Stimulated activated effector memory CD8-positive, alpha-beta T cell treated with anti-CD3 and anti-CD28 coated beads, Interleukin-12 subunit alpha, Interleukin-12 subunit beta, amount 100 ng/mL, for 72 hours (primary cell): ENCODE data around the gene MX1.

Source experiments
- ATAC-seq: fragments of 150-1000 bp; cut with Tn5 transposase; 2 replicates; pipeline ENCODE4 v1.10.0; 2021
- DNase-seq, 2 donors: peaks; one replicate each; pipeline ENCODE4 v3.0.0; 2021 to 2022; ENCODE audit warnings: low spot score in 2 of 2
- H3K27ac Mint-ChIP-seq: one replicate; pipeline ENCODE4 v1.8.0; 2022; ENCODE audit warnings: mild to moderate bottlenecking, mixed read lengths
- H3K36me3 Mint-ChIP-seq: one replicate; pipeline ENCODE4 v1.8.0; 2022; ENCODE audit warnings: mild to moderate bottlenecking, mixed read lengths
- H3K4me1 Mint-ChIP-seq: one replicate; pipeline ENCODE4 v1.8.0; 2022; ENCODE audit warnings: mixed read lengths
- H3K4me3 Mint-ChIP-seq: one replicate; pipeline ENCODE4 v1.8.0; 2022; ENCODE audit warnings: mild to moderate bottlenecking, mixed read lengths
- H3K9me3 Mint-ChIP-seq: one replicate; pipeline ENCODE4 v1.8.0; 2022; ENCODE audit warnings: mixed read lengths

The MX1 gene

GRCh38 chr21:41458121-41458520 lies 32.1 kb downstream of the MX1 start:
- Mint-ChIP-seq H3K36me3 (peaks cover 6% of the 10 kb centered on the region), H3K9me3 (no peaks in the 10 kb centered on the region), H3K27ac (peak overlapping the region; percentile 5)

GRCh38 chr21:41458559-41458958 lies 32.5 kb downstream of the MX1 start:
- no peak for DNase-seq
- ATAC-seq, result no peak
- peak overlapping the region; percentile 5 for H3K27ac Mint-ChIP-seq
- no peaks in the 10 kb centered on the region for H3K9me3 Mint-ChIP-seq
- H3K36me3 Mint-ChIP-seq, result peaks cover 6% of the 10 kb centered on the region
- no peak overlapping the region for H3K4me3 Mint-ChIP-seq
- H3K4me1 Mint-ChIP-seq, result peaks cover 10% of the 10 kb centered on the region

More at GRCh38 chr21:41458121-41458520, 32.1 kb downstream of the MX1 start:
- ATAC-seq (no peak), DNase-seq (no peak)
- Mint-ChIP-seq H3K4me1 (peaks cover 10% of the 10 kb centered on the region), H3K4me3 (no peak overlapping the region)

- peak overlapping the region; percentile 8 for H3K27ac Mint-ChIP-seq
- H3K36me3 Mint-ChIP-seq, result peaks cover 6% of the 10 kb centered on the region
- H3K9me3 Mint-ChIP-seq, result no peaks in the 10 kb centered on the region
- ATAC-seq (no peak), DNase-seq (no peak)
- no peak overlapping the region for H3K4me3 Mint-ChIP-seq
- peaks cover 10% of the 10 kb centered on the region for H3K4me1 Mint-ChIP-seq
Observed at GRCh38 chr21:41459884-41460534, 34.0 kb downstream of the MX1 start.

GRCh38 chr21:41460578-41461527 lies 34.8 kb downstream of the MX1 start:
- no peak overlapping the region for H3K4me3 Mint-ChIP-seq
- peaks cover 6% of the 10 kb centered on the region for H3K36me3 Mint-ChIP-seq
- H3K9me3 Mint-ChIP-seq, result no peaks in the 10 kb centered on the region
- peak; percentile 11 to 58 for DNase-seq
- peak overlapping the region; percentile 15 for H3K27ac Mint-ChIP-seq
- H3K4me1 Mint-ChIP-seq, result peaks cover 10% of the 10 kb centered on the region
- ATAC-seq, result peak; percentile 74

GRCh38 chr21:41465176-41465781 lies 39.2 kb downstream of the MX1 start:
- DNase-seq, result no peak
- peaks cover 13% of the 10 kb centered on the region for H3K4me1 Mint-ChIP-seq
- no peak overlapping the region for H3K4me3 Mint-ChIP-seq
- no peaks in the 10 kb centered on the region for H3K36me3 Mint-ChIP-seq
- H3K9me3 Mint-ChIP-seq, result no peaks in the 10 kb centered on the region
- no peak for ATAC-seq
- no peak overlapping the region for H3K27ac Mint-ChIP-seq

- no peak overlapping the region for H3K27ac Mint-ChIP-seq
- no peak overlapping the region for H3K4me3 Mint-ChIP-seq
- ATAC-seq, result no peak
Observed at GRCh38 chr21:41466024-41466820, 40.2 kb downstream of the MX1 start.

GRCh38 chr21:41470054-41470453 lies 44.0 kb downstream of the MX1 start:
- no peak for ATAC-seq
- Mint-ChIP-seq H3K36me3 (no peaks in the 10 kb centered on the region), H3K9me3 (no peaks in the 10 kb centered on the region), H3K4me1 (peaks cover 10% of the 10 kb centered on the region), H3K27ac (no peak overlapping the region), H3K4me3 (no peak overlapping the region)
- no peak for DNase-seq

More at GRCh38 chr21:41466024-41466820, 40.2 kb downstream of the MX1 start:
- peaks cover 10% of the 10 kb centered on the region for H3K4me1 Mint-ChIP-seq
- no peaks in the 10 kb centered on the region for H3K9me3 Mint-ChIP-seq
- no peaks in the 10 kb centered on the region for H3K36me3 Mint-ChIP-seq
- no peak for DNase-seq

GRCh38 chr21:41472753-41473548 lies 46.9 kb downstream of the MX1 start:
- H3K9me3 Mint-ChIP-seq, result no peaks in the 10 kb centered on the region
- H3K36me3 Mint-ChIP-seq, result no peaks in the 10 kb centered on the region
- DNase-seq (no peak), ATAC-seq (no peak)
- H3K4me1 Mint-ChIP-seq, result peaks cover 17% of the 10 kb centered on the region
- no peak overlapping the region for H3K4me3 Mint-ChIP-seq
- no peak overlapping the region for H3K27ac Mint-ChIP-seq

GRCh38 chr21:41475714-41476420 lies 49.8 kb downstream of the MX1 start:
- H3K4me1 Mint-ChIP-seq, result peaks cover 13% of the 10 kb centered on the region
- no peaks in the 10 kb centered on the region for H3K36me3 Mint-ChIP-seq
- no peak overlapping the region for H3K27ac Mint-ChIP-seq
- ATAC-seq (no peak), DNase-seq (no peak)
- H3K9me3 Mint-ChIP-seq, result no peaks in the 10 kb centered on the region
- no peak overlapping the region for H3K4me3 Mint-ChIP-seq

- H3K9me3 Mint-ChIP-seq, result no peaks in the 10 kb centered on the region
- H3K27ac Mint-ChIP-seq, result no peak overlapping the region
- H3K4me1 Mint-ChIP-seq, result peaks cover 15% of the 10 kb centered on the region
- no peak for ATAC-seq
- no peak for DNase-seq
- no peaks in the 10 kb centered on the region for H3K36me3 Mint-ChIP-seq
- no peak overlapping the region for H3K4me3 Mint-ChIP-seq
Observed at GRCh38 chr21:41477641-41478318, 51.7 kb downstream of the MX1 start.

- Mint-ChIP-seq H3K27ac (no peak overlapping the region), H3K4me1 (peaks cover 17% of the 10 kb centered on the region), H3K9me3 (no peaks in the 10 kb centered on the region)
Observed at GRCh38 chr21:41478319-41479177, 52.5 kb downstream of the MX1 start.

GRCh38 chr21:41479686-41480085 lies 53.6 kb downstream of the MX1 start:
- Mint-ChIP-seq H3K9me3 (no peaks in the 10 kb centered on the region), H3K36me3 (no peaks in the 10 kb centered on the region), H3K4me3 (no peak overlapping the region), H3K4me1 (peaks cover 17% of the 10 kb centered on the region), H3K27ac (no peak overlapping the region)
- no peak for DNase-seq
- ATAC-seq, result no peak

More at GRCh38 chr21:41478319-41479177, 52.5 kb downstream of the MX1 start:
- no peak overlapping the region for H3K4me3 Mint-ChIP-seq
- H3K36me3 Mint-ChIP-seq, result no peaks in the 10 kb centered on the region
- ATAC-seq (no peak), DNase-seq (no peak)
